HG02678 (cell line): ENCODE data around the gene C2CD3.
A peak's percentile ranks its signal among the peaks of the same experiment; 100 is the strongest.
"Not testable (repeated sequence)": the region's sequence is repeated elsewhere in the genome, so short reads cannot be mapped to it uniquely, and the experiment has no call there.

Source experiments
- ATAC-seq: cut with Tn5 transposase; IDR thresholded peaks from one replicate; pipeline ENCODE4 v1.9.1; 2021; ENCODE audit warnings: mild to moderate bottlenecking, moderate library complexity; ENCODE audit not compliant: unreplicated experiment

The C2CD3 gene

GRCh38 chr11:74005721-74006517 lies 164.9 kb downstream of the C2CD3 start:
- no peak for ATAC-seq

GRCh38 chr11:74004759-74005615 lies 165.8 kb downstream of the C2CD3 start:
- ATAC-seq = no peak

GRCh38 chr11:74004046-74004695 lies 166.6 kb downstream of the C2CD3 start:
- ATAC-seq = no peak

- ATAC-seq = no peak
Observed at GRCh38 chr11:74002832-74003231, 168.0 kb downstream of the C2CD3 start.

GRCh38 chr11:74001822-74002286 lies 168.9 kb downstream of the C2CD3 start:
- ATAC-seq = no peak

- no peak for ATAC-seq
Observed at GRCh38 chr11:74000307-74001133, 170.3 kb downstream of the C2CD3 start.

GRCh38 chr11:73999581-74000306 lies 171.1 kb downstream of the C2CD3 start:
- ATAC-seq = no peak

- ATAC-seq = no peak
Observed at GRCh38 chr11:73998846-73999575, 171.8 kb downstream of the C2CD3 start.

GRCh38 chr11:73997120-73997770 lies 173.6 kb downstream of the C2CD3 start:
- ATAC-seq = no peak

- ATAC-seq = no peak
Observed at GRCh38 chr11:73996161-73996747, 174.5 kb downstream of the C2CD3 start.

- peak; percentile 47 for ATAC-seq
Observed at GRCh38 chr11:73995731-73996130, 175.1 kb downstream of the C2CD3 start.

GRCh38 chr11:73995247-73995646 lies 175.6 kb downstream of the C2CD3 start:
- no peak for ATAC-seq

- ATAC-seq = peak; percentile 49
Observed at GRCh38 chr11:73991471-73992006, 179.3 kb downstream of the C2CD3 start.

GRCh38 chr11:73990730-73991129 lies 180.1 kb downstream of the C2CD3 start:
- ATAC-seq = no peak

GRCh38 chr11:73989156-73989555 lies 181.6 kb downstream of the C2CD3 start:
- ATAC-seq = no peak

- ATAC-seq = no peak
Observed at GRCh38 chr11:73988227-73988626, 182.6 kb downstream of the C2CD3 start.

- not testable (repeated sequence) for ATAC-seq
Observed at GRCh38 chr11:73985661-73986060, 185.1 kb downstream of the C2CD3 start.
